Peyer's patch (tissue), 4 donors: ENCODE measurements around the gene NAA38. TPM values are rescaled to one million over a fixed set of nuclear protein-coding genes. Genes with fewer than 3 reads are reported as not detected.
"Not testable (repeated sequence)": the region's sequence is repeated elsewhere in the genome, so short reads cannot be mapped to it uniquely, and the experiment has no call there.

Experiments used
- DNase-seq, 3 donors: peaks; one replicate each; pipeline ENCODE4 v3.0.0-alpha.2; 2017 to 2019
- H3K27ac ChIP-seq, 4 donors: fragments of 200-600 bp; sonication (generic); one replicate each; pipeline ENCODE4 v1.5.1; 2016 to 2019
- H3K27me3 ChIP-seq, 2 donors: fragments of 200-600 bp; sonication (generic); one replicate each; pipeline ENCODE4 v1.5.1; 2019
- H3K36me3 ChIP-seq, 3 donors: fragments of 200-600 bp; sonication (generic); one replicate each; pipeline ENCODE4 v1.5.1; 2016 to 2019
- H3K4me1 ChIP-seq, 4 donors: fragments of 200-600 bp; sonication (generic); one replicate each; pipeline ENCODE4 v1.5.1; 2016 to 2019
- H3K4me3 ChIP-seq, 4 donors: fragments of 200-600 bp; sonication (generic); 1 replicate in 3 of 4; 2 replicates in 1 of 4; pipeline ENCODE4 v1.5.1; 2016 to 2019; ENCODE audit warnings: mild to moderate bottlenecking in 1 of 4
- H3K9me3 ChIP-seq, 4 donors: fragments of 200-600 bp; sonication (generic); one replicate each; pipeline ENCODE4 v1.5.1; 2016 to 2019; ENCODE audit warnings: mild to moderate bottlenecking in 1 of 4
- CTCF ChIP-seq, 6 experiments: fragments of 450-650 bp in 4 of 6; fragments of 200-600 bp in 2 of 6; sonication (generic) in 1 of 6; IDR thresholded peaks; one replicate each; pipeline ENCODE4 v1.5.1; 2017 to 2019; ENCODE audit warnings: antibody characterized with exemption in 6 of 6, mild to moderate bottlenecking in 3 of 6, moderate library complexity in 1 of 6
- POLR2A ChIP-seq, 2 donors: fragments of 450-650 bp; IDR thresholded peaks; one replicate each; pipeline ENCODE4 v1.5.1; 2017; ENCODE audit warnings: antibody characterized with exemption in 2 of 2, mild to moderate bottlenecking in 2 of 2, moderate library complexity in 2 of 2
- total RNA-seq, 4 donors: library from RNA; depleted of rRNA; stranded (reverse); fragments of >200 nt; gene quantifications; one replicate each; pipeline ENCODE4 v1.1.0, GENCODE V29; 2016

Gene NAA38
- total RNA-seq, 4 donors from 2014 or later, result 28.6 to 75.8 (median 47.8) TPM

- no peak for TF ChIP-seq POLR2A (IDR thresholded peaks at IDR 0.05)
- TF ChIP-seq CTCF (IDR thresholded peaks at IDR 0.05), result no peak
- Histone ChIP-seq H3K4me3 (no peak overlapping the region), H3K4me1 (no peaks in the 10 kb centered on the region), H3K36me3 (no peaks in the 10 kb centered on the region), H3K27ac (no peak overlapping the region), H3K27me3 (no peaks in the 10 kb centered on the region), H3K9me3 (no peaks in the 10 kb centered on the region)
- DNase-seq, result no peak
These were observed 7.8 kb upstream of the NAA38 start for GRCh38 chr17:7864995-7865650.

- not testable (repeated sequence) for H3K27ac ChIP-seq, H3K4me3 ChIP-seq, DNase-seq, H3K27me3 ChIP-seq, H3K4me1 ChIP-seq, H3K9me3 ChIP-seq, H3K36me3 ChIP-seq
These were observed 7.0 kb upstream of the NAA38 start for GRCh38 chr17:7864384-7864783.

- Histone ChIP-seq H3K4me1 (peaks cover 0 to 13% (median 2%) of the 10 kb centered on the region in 4 donors), H3K36me3 (no peaks in the 10 kb centered on the region), H3K27me3 (no peaks in the 10 kb centered on the region), H3K27ac (no peak overlapping the region), H3K4me3 (no peak overlapping the region), H3K9me3 (no peaks in the 10 kb centered on the region)
- DNase-seq, result peak in 2 of 3 donors; percentile 55 to 73
- TF ChIP-seq CTCF (IDR thresholded peaks at IDR 0.05) (peak; percentile 71 to 87 (median 82)), POLR2A (IDR thresholded peaks at IDR 0.05) (no peak)
These were observed 5.5 kb upstream of the NAA38 start for GRCh38 chr17:7862692-7863437.

GRCh38 chr17:7859028-7859427 lies 1.7 kb upstream of the NAA38 start:
- H3K36me3 ChIP-seq, result peaks cover 0 to 14% (median 0%) of the 10 kb centered on the region in 3 donors
- H3K9me3 ChIP-seq, result no peaks in the 10 kb centered on the region
- no peak overlapping the region for H3K4me3 ChIP-seq
- no peak for DNase-seq
- no peaks in the 10 kb centered on the region for H3K27me3 ChIP-seq
- TF ChIP-seq POLR2A (IDR thresholded peaks at IDR 0.05) (no peak), CTCF (IDR thresholded peaks at IDR 0.05) (no peak)
- no peak overlapping the region for H3K27ac ChIP-seq
- peaks cover 6 to 36% (median 13%) of the 10 kb centered on the region in 4 donors for H3K4me1 ChIP-seq

- no peak for TF ChIP-seq POLR2A (IDR thresholded peaks at IDR 0.05)
- peak; percentile 22 to 59 (median 54) for TF ChIP-seq CTCF (IDR thresholded peaks at IDR 0.05)
- Histone ChIP-seq H3K4me3 (peak overlapping the region; percentile 59 to 77 (median 70)), H3K27ac (peak overlapping the region in 3 of 4 donors; percentile 88 to 94 (median 92)), H3K36me3 (peaks cover 0 to 20% (median 0%) of the 10 kb centered on the region in 3 donors), H3K9me3 (no peaks in the 10 kb centered on the region), H3K27me3 (no peaks in the 10 kb centered on the region), H3K4me1 (peaks cover 6 to 36% (median 13%) of the 10 kb centered on the region in 4 donors)
- DNase-seq, result peak; percentile 54 to 69 (median 61)
These were observed 1.1 kb upstream of the NAA38 start for GRCh38 chr17:7858522-7858810.
